ENCODE results near the gene RBM48. TPM values are rescaled to one million over a fixed set of nuclear protein-coding genes. Genes with fewer than 3 reads are reported as not detected.

The RBM48 gene
- polyA plus RNA-seq, 1 donor (not counting 4 experiments of a cell fraction or from before 2014, with no cell fraction given) = 6.3 TPM

- no peaks in the 10 kb centered on the region for H4K20me1 ChIP-seq (ENCODE audit: control insufficient read depth, extremely low read depth, insufficient read depth, low read length)
- FAIRE-seq (no peak), DNase-seq (ENCODE audit: low read depth, low spot score) (no peak)
- no peaks in the 10 kb centered on the region for H3K4me1 ChIP-seq (ENCODE audit: control insufficient read depth, extremely low read depth, insufficient read depth, low read length)
- no peak overlapping the region for H2AFZ ChIP-seq (ENCODE audit: control insufficient read depth, low read length)
- TF ChIP-seq EZH2 (IDR thresholded peaks at IDR 0.05; ENCODE audit: low read length) (no peak), CTCF (optimal IDR thresholded peaks at IDR 0.05 in 1 of 3, IDR thresholded peaks at IDR 0.05 in 1 of 3, conservative IDR thresholded peaks at IDR 0.05 in 1 of 3; ENCODE audit: extremely low read depth in 1 of 3, insufficient read depth in 2 of 3, low read length in 3 of 3) (no peak)
- H3K9me3 ChIP-seq (ENCODE audit: control insufficient read depth, low read depth, low read length) = no peaks in the 10 kb centered on the region
- no peak overlapping the region for H3K9ac ChIP-seq (ENCODE audit: control insufficient read depth, extremely low read depth, insufficient read depth, low read length)
- H3K79me2 ChIP-seq (ENCODE audit: control insufficient read depth, insufficient read depth, low read length) = no peaks in the 10 kb centered on the region
- H3K9me1 ChIP-seq (ENCODE audit: control insufficient read depth, extremely low read depth, insufficient read depth, low read length) = no peaks in the 10 kb centered on the region
- H3K4me2 ChIP-seq (ENCODE audit: control insufficient read depth, extremely low read depth, insufficient read depth, low read depth, low read length) = no peak overlapping the region
- dilution Hi-C loops (cut with MboI; ENCODE audit: extremely low pct_ligation_motif_present, low sequenced_read_pairs) = no loop called here
- H3K27me3 ChIP-seq (ENCODE audit: control insufficient read depth, extremely low read depth, insufficient read depth, low read length) = no peaks in the 10 kb centered on the region
- no peaks in the 10 kb centered on the region for H3K36me3 ChIP-seq (ENCODE audit: control insufficient read depth in 2 of 2, extremely low read depth in 1 of 2, insufficient read depth in 2 of 2, low read length in 2 of 2)
- no peak overlapping the region for H3K27ac ChIP-seq (ENCODE audit: control insufficient read depth, insufficient read depth, low read length)
- no peak overlapping the region for H3K4me3 ChIP-seq (ENCODE audit: control insufficient read depth in 2 of 3, extremely low read depth in 1 of 3, insufficient read depth in 2 of 3, low read depth in 1 of 3, low read length in 3 of 3)
Observed at GRCh38 chr7:92546856-92547497, 18.4 kb downstream of the RBM48 start.

DNA sequence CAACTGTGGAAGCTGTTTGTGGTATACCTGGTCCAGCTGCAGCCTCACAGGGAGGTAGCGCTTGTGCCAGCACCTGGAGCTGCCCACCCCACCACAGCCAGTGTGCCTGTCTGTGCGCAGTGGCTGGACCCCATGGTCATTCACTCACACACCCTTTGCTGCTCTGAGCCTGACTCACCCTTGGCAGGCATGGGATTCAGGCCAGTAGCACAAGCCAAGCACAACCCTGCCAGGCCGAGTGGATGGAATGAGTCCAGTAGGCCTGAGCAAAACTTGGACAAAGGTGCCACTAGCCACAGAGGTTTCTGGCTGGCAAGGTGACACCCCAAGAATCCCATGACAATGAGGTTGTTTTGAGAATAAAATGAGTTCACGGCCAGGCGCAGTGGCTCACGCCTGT lies 19.0 kb downstream of the RBM48 start:
- Histone ChIP-seq H3K4me2 (ENCODE audit: control insufficient read depth, extremely low read depth, insufficient read depth, low read depth, low read length) (no peak overlapping the region), H3K27me3 (ENCODE audit: control insufficient read depth, extremely low read depth, insufficient read depth, low read length) (no peaks in the 10 kb centered on the region), H3K27ac (ENCODE audit: control insufficient read depth, insufficient read depth, low read length) (no peak overlapping the region), H3K4me3 (ENCODE audit: control insufficient read depth in 2 of 3, extremely low read depth in 1 of 3, insufficient read depth in 2 of 3, low read depth in 1 of 3, low read length in 3 of 3) (no peak overlapping the region), H3K4me1 (ENCODE audit: control insufficient read depth, extremely low read depth, insufficient read depth, low read length) (no peaks in the 10 kb centered on the region), H3K9ac (ENCODE audit: control insufficient read depth, extremely low read depth, insufficient read depth, low read length) (no peak overlapping the region), H3K36me3 (ENCODE audit: control insufficient read depth in 2 of 2, extremely low read depth in 1 of 2, insufficient read depth in 2 of 2, low read length in 2 of 2) (no peaks in the 10 kb centered on the region), H3K79me2 (ENCODE audit: control insufficient read depth, insufficient read depth, low read length) (no peaks in the 10 kb centered on the region), H2AFZ (ENCODE audit: control insufficient read depth, low read length) (no peak overlapping the region), H4K20me1 (ENCODE audit: control insufficient read depth, extremely low read depth, insufficient read depth, low read length) (no peaks in the 10 kb centered on the region), H3K9me1 (ENCODE audit: control insufficient read depth, extremely low read depth, insufficient read depth, low read length) (no peaks in the 10 kb centered on the region), H3K9me3 (ENCODE audit: control insufficient read depth, low read depth, low read length) (no peaks in the 10 kb centered on the region)
- no peak for TF ChIP-seq CTCF (optimal IDR thresholded peaks at IDR 0.05 in 1 of 3, IDR thresholded peaks at IDR 0.05 in 1 of 3, conservative IDR thresholded peaks at IDR 0.05 in 1 of 3; ENCODE audit: extremely low read depth in 1 of 3, insufficient read depth in 2 of 3, low read length in 3 of 3)
- no peak for TF ChIP-seq EZH2 (IDR thresholded peaks at IDR 0.05; ENCODE audit: low read length)
- dilution Hi-C loops (cut with MboI; ENCODE audit: extremely low pct_ligation_motif_present, low sequenced_read_pairs) = no loop called here
- DNase-seq (ENCODE audit: low read depth, low spot score) (no peak), FAIRE-seq (no peak)
